Measurements from ENCODE around the gene DCAKD. TPM values are rescaled to one million over a fixed set of nuclear protein-coding genes. Genes with fewer than 3 reads are reported as not detected.

Gene DCAKD
- total RNA-seq, 3 donors from 2014 or later (not counting 1 experiment from before 2014, with no cell fraction given), result 15.4 to 21.4 (median 21.1) TPM

DNA sequence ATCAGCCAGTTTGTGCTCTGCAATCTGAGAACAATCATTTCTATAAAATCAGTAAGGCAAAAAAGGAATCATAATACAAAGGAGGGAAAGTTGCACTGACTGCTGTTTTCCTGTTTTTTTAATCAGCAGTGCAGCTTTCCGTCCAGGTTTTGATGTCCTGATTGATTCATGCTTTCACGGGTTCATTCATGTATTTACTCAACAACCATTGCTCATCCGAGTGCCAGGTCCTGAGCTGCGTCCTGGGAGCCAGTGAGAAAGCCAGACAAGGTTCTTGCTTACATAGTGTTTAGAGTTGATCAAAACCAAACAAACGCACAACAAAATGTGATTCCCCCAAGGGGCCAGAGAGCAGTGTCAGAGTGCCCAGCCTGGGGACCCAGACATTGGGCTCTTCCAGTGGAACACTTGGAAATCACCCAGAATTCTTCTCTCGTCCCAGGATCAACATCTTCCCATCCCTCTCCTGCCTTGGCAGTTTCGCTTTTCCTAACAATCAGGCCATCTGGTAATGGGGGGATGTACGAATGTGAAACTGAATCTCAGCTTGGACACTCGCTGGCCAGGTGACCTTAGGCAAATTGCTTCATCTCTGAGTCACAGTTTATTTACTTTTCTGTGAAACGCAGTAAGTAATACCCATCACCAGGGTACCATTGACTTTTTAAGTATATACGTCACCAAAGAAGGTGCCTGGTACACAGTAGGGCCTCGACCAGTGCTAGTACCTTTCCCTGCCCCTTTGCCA is 70.0 kb downstream of the DCAKD start:
- no peaks in the 10 kb centered on the region for H3K36me3 ChIP-seq (ENCODE audit: control insufficient read depth, insufficient read depth, low read length)
- Mint-ChIP-seq H3K27ac (no peak overlapping the region), H3K9me3 (no peaks in the 10 kb centered on the region), H3K27me3 (ENCODE audit: low read depth in 2 of 2) (peaks cover 9 to 28% of the 10 kb centered on the region in 2 donors), H3K4me3 (no peak overlapping the region), H3K36me3 (no peaks in the 10 kb centered on the region), H3K4me1 (no peaks in the 10 kb centered on the region)
- no peaks in the 10 kb centered on the region for H3K9me3 ChIP-seq (ENCODE audit: control insufficient read depth, insufficient read depth, low read length)
- intact Hi-C loops (cut with micrococcal nuclease), result no loop called here
- ATAC-seq (no peak), DNase-seq (no peak)
- H3K4me1 ChIP-seq (ENCODE audit: control insufficient read depth, insufficient read depth, low read length), result no peaks in the 10 kb centered on the region
- no peak overlapping the region for H3K27ac ChIP-seq (ENCODE audit: low read length)
- WGBS (ENCODE audit: insufficient coverage), result 55% methylated on average over 12 of the region's 12 CpGs
- peaks cover 12% of the 10 kb centered on the region for H3K27me3 ChIP-seq (ENCODE audit: control insufficient read depth, insufficient read depth, low read length)
- TF ChIP-seq, protein P1, sequence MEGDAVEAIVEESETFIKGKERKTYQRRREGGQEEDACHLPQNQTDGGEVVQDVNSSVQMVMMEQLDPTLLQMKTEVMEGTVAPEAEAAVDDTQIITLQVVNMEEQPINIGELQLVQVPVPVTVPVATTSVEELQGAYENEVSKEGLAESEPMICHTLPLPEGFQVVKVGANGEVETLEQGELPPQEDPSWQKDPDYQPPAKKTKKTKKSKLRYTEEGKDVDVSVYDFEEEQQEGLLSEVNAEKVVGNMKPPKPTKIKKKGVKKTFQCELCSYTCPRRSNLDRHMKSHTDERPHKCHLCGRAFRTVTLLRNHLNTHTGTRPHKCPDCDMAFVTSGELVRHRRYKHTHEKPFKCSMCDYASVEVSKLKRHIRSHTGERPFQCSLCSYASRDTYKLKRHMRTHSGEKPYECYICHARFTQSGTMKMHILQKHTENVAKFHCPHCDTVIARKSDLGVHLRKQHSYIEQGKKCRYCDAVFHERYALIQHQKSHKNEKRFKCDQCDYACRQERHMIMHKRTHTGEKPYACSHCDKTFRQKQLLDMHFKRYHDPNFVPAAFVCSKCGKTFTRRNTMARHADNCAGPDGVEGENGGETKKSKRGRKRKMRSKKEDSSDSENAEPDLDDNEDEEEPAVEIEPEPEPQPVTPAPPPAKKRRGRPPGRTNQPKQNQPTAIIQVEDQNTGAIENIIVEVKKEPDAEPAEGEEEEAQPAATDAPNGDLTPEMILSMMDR (IDR thresholded peaks at IDR 0.05), result no peak
- no peak overlapping the region for H3K4me3 ChIP-seq (ENCODE audit: low read length)

GRCh38 chr17:44979426-44979995 is 71.9 kb downstream of the DCAKD start:
- WGBS (ENCODE audit: insufficient coverage), result 82% methylated on average over 7 of the region's 9 CpGs
- no peak overlapping the region for H3K4me3 Mint-ChIP-seq
- Histone ChIP-seq H3K4me3 (ENCODE audit: low read length) (no peak overlapping the region), H3K27ac (ENCODE audit: low read length) (no peak overlapping the region), H3K4me1 (ENCODE audit: control insufficient read depth, insufficient read depth, low read length) (no peaks in the 10 kb centered on the region), H3K27me3 (ENCODE audit: control insufficient read depth, insufficient read depth, low read length) (peaks cover 8% of the 10 kb centered on the region), H3K9me3 (ENCODE audit: control insufficient read depth, insufficient read depth, low read length) (no peaks in the 10 kb centered on the region), H3K36me3 (ENCODE audit: control insufficient read depth, insufficient read depth, low read length) (no peaks in the 10 kb centered on the region)
- H3K27ac Mint-ChIP-seq, result no peak overlapping the region
- no peaks in the 10 kb centered on the region for H3K36me3 Mint-ChIP-seq
- TF ChIP-seq, protein P1 (IDR thresholded peaks at IDR 0.05), result no peak
- no peaks in the 10 kb centered on the region for H3K4me1 Mint-ChIP-seq
- peaks cover 9 to 33% of the 10 kb centered on the region in 2 donors for H3K27me3 Mint-ChIP-seq (ENCODE audit: low read depth in 2 of 2)
- DNase-seq (no peak), ATAC-seq (no peak)
- intact Hi-C loops (cut with micrococcal nuclease), result no loop called here
- H3K9me3 Mint-ChIP-seq, result no peaks in the 10 kb centered on the region

DNA sequence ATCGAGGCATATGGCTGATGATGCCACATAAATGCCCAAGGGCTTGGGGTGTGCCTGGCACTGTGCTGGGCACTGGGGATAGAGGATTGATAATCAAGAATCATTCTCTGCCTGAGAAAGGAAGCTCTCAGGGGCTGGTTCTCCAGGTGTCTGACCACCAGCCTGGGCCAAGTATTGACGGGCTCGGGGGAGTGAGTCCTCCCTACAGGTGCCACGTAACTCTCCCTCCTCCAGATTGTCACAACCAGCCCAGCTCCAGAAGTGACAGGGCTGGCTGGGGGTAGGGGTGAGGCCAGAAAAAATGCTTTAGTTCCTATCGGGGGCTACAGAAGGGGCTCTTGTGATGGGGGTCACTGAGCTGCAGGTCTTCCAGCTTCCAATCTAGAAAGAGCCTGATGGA is 72.6 kb downstream of the DCAKD start:
- Mint-ChIP-seq H3K9me3 (no peaks in the 10 kb centered on the region), H3K36me3 (no peaks in the 10 kb centered on the region), H3K27me3 (ENCODE audit: low read depth in 2 of 2) (peaks cover 13 to 37% of the 10 kb centered on the region in 2 donors), H3K4me3 (no peak overlapping the region), H3K4me1 (no peaks in the 10 kb centered on the region), H3K27ac (no peak overlapping the region)
- DNase-seq (no peak), ATAC-seq (no peak)
- H3K4me1 ChIP-seq (ENCODE audit: control insufficient read depth, insufficient read depth, low read length), result no peaks in the 10 kb centered on the region
- 90% methylated on average over 4 of the region's 5 CpGs for WGBS (ENCODE audit: insufficient coverage)
- peaks cover 8% of the 10 kb centered on the region for H3K27me3 ChIP-seq (ENCODE audit: control insufficient read depth, insufficient read depth, low read length)
- intact Hi-C loops (cut with micrococcal nuclease), result no loop called here
- no peaks in the 10 kb centered on the region for H3K36me3 ChIP-seq (ENCODE audit: control insufficient read depth, insufficient read depth, low read length)
- no peak overlapping the region for H3K4me3 ChIP-seq (ENCODE audit: low read length)
- no peaks in the 10 kb centered on the region for H3K9me3 ChIP-seq (ENCODE audit: control insufficient read depth, insufficient read depth, low read length)
- TF ChIP-seq, protein P1 (IDR thresholded peaks at IDR 0.05), result no peak
- no peak overlapping the region for H3K27ac ChIP-seq (ENCODE audit: low read length)

Data from natural killer cell (primary cell).